ENCODE results near the gene TEAD1.

The TEAD1 gene

DNA sequence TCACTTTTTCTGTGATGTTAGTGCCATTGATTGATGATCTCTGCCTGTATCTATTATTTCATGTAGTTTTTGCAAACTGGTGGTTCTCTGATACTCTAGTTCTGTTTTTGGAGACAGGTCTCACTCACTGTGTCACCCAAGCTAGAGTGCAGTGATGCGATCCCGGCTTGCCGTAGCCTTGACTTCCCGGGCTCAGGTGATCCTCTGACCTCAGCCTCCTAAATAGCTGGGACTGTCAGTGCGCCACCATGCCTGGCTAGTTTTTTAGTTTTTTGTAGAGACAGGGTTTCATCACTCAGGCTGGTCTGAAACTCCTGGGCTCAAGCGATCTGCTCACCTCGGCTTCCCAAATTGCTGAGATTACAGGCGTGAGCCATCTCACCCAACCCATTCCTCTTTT is 16.4 kb downstream of the TEAD1 start:
- no peak for DNase-seq
- H3K4me1 ChIP-seq: peaks cover 35% of the 10 kb centered on the region
- H3K9me3 ChIP-seq: no peaks in the 10 kb centered on the region
- TF ChIP-seq, protein P1, sequence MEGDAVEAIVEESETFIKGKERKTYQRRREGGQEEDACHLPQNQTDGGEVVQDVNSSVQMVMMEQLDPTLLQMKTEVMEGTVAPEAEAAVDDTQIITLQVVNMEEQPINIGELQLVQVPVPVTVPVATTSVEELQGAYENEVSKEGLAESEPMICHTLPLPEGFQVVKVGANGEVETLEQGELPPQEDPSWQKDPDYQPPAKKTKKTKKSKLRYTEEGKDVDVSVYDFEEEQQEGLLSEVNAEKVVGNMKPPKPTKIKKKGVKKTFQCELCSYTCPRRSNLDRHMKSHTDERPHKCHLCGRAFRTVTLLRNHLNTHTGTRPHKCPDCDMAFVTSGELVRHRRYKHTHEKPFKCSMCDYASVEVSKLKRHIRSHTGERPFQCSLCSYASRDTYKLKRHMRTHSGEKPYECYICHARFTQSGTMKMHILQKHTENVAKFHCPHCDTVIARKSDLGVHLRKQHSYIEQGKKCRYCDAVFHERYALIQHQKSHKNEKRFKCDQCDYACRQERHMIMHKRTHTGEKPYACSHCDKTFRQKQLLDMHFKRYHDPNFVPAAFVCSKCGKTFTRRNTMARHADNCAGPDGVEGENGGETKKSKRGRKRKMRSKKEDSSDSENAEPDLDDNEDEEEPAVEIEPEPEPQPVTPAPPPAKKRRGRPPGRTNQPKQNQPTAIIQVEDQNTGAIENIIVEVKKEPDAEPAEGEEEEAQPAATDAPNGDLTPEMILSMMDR (IDR thresholded peaks at IDR 0.05; ENCODE audit: low read depth, low read length): no peak
- H3K36me3 ChIP-seq: no peaks in the 10 kb centered on the region
- no peaks in the 10 kb centered on the region for H3K27me3 ChIP-seq
- no peak overlapping the region for H3K4me3 ChIP-seq (ENCODE audit: low read depth, low read length)

DNA sequence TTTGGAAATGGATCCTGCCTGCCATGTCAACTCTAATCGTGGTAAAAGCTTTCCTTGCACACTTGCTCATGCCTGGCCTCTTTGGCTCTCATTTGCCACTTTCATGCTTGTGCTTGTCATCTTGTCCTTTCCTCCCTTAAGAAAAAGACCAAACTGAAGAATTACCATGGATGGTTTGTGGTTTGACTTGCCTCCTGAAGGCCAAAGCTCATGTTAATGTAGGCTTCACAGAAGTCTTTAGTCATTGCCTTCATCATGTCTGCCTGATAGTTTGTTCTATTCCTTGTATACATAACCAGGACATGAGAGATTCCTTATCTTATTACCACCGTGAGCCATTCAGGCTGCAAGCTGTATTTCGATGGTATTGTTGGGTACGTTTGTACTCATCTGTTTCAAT is 17.3 kb downstream of the TEAD1 start:
- H3K36me3 ChIP-seq: no peaks in the 10 kb centered on the region; the same call in 1 of the 2 replicates
- H3K9me3 ChIP-seq: no peaks in the 10 kb centered on the region
- DNase-seq: no peak
- no peak overlapping the region for H3K4me3 ChIP-seq (ENCODE audit: low read depth, low read length)
- H3K27me3 ChIP-seq: no peaks in the 10 kb centered on the region
- H3K4me1 ChIP-seq: peaks cover 43% of the 10 kb centered on the region
- TF ChIP-seq, protein P1 (IDR thresholded peaks at IDR 0.05; ENCODE audit: low read depth, low read length): no peak

DNA sequence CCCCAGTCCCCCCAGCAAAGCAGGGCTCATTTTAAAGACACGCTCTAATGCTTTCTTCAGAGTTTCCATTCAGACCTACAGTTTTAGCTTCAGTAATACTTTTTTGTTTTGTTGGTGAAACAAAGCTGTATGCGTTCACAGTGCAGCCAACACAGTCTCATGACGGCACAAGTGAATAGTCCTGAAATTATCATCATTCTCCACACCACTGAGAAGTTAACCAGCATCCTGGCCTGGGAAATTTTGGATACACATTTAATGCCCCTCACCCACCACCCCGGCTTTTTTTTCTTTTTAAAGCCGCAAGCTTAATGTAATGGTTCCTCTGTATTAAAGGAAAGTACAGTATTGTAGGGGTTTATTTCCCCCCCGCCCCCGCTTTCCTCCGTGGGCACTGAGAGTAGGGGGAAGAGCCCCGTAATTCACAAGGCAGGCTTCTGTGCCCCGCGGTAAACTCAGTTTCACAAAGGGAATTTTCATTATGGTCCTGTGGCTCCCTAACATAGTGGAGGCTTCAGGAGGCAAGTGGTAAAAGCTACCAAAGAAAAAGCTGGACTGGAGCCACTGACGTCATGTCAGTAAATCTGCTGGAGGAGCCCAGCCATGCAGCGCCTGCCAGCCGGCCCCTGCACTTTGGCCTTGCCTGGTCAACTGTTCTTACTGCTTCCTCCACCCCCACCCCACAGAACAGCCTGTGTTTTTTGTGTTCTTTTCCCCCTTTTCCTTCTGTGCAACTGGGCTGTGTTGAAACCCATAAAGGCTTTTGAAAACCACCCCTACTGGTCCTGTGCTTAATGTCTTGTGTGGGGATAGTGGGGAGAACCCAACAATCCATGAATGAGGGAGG is 18.2 kb downstream of the TEAD1 start:
- TF ChIP-seq, protein P1 (IDR thresholded peaks at IDR 0.05; ENCODE audit: low read depth, low read length): no peak
- H3K4me3 ChIP-seq (ENCODE audit: low read depth, low read length): peak overlapping the region; percentile 31
- H3K4me1 ChIP-seq: peaks cover 47% of the 10 kb centered on the region
- H3K27me3 ChIP-seq: no peaks in the 10 kb centered on the region
- no peaks in the 10 kb centered on the region for H3K9me3 ChIP-seq
- DNase-seq: peak; percentile 78
- H3K36me3 ChIP-seq: no peaks in the 10 kb centered on the region; the same call in 1 of the 2 replicates

DNA sequence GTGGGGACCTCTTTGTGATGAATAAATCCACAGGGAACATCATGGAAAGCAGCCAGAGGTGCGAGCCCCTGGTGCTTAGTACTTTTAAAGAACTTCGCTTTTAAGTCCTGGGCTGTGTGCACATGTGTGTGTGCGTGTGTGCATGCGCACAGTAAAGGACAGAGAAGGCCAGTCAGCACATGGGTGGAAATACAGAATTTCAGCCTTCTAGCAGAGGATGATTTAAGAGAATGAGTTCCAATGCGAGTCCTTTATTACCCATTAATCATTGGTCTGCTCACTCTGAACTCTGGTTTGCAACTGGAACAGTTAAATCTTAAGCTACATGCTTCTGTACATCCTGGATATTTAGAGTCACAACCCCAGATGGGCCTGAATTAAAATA is 18.9 kb downstream of the TEAD1 start:
- peaks cover 44% of the 10 kb centered on the region for H3K4me1 ChIP-seq
- DNase-seq: no peak
- no peaks in the 10 kb centered on the region; the same call in 1 of the 2 replicates for H3K36me3 ChIP-seq
- H3K4me3 ChIP-seq (ENCODE audit: low read depth, low read length): peak overlapping the region; percentile 16; the same call in 1 of the 2 replicates
- TF ChIP-seq, protein P1 (IDR thresholded peaks at IDR 0.05; ENCODE audit: low read depth, low read length): no peak
- no peaks in the 10 kb centered on the region for H3K27me3 ChIP-seq
- no peaks in the 10 kb centered on the region for H3K9me3 ChIP-seq

DNA sequence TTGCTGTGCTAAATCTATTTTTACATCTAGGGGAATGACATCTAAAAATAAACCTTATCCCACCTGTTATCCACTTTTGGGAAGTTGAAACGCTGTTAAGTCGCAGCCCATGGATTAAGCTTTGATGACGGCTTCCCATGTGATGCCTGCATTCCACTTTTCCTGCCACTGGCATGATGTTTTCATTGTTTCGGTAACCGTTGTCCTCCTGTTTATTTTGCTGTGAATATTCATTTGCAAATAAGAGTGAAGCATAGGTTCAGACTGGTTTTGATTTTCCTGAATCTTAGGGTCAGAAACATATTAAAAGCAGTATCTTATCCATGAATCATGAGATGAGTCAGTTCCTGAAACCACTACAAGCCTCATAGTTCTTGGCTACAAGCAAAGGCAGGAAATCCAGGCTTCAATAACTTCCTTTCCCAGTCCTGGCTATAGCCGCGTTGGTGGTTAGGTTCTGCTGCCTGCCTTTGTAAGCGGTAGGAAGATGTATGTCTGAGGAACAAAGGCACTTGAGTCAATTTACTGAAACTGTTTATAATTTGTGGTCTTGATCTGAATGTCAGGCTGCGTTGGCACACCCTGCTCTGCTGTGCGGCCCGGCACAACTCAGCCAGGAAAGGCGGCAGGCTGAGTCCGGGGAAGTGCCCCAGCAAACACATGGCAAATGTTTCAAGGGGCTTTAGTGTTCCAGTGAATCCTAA is 19.4 kb downstream of the TEAD1 start:
- H3K27me3 ChIP-seq: no peaks in the 10 kb centered on the region
- peak overlapping the region; percentile 17; the same call in 1 of the 2 replicates for H3K4me3 ChIP-seq (ENCODE audit: low read depth, low read length)
- no peaks in the 10 kb centered on the region for H3K9me3 ChIP-seq
- no peak for DNase-seq
- H3K4me1 ChIP-seq: peaks cover 44% of the 10 kb centered on the region
- TF ChIP-seq, protein P1 (IDR thresholded peaks at IDR 0.05; ENCODE audit: low read depth, low read length): no peak
- no peaks in the 10 kb centered on the region; the same call in 1 of the 2 replicates for H3K36me3 ChIP-seq

DNA sequence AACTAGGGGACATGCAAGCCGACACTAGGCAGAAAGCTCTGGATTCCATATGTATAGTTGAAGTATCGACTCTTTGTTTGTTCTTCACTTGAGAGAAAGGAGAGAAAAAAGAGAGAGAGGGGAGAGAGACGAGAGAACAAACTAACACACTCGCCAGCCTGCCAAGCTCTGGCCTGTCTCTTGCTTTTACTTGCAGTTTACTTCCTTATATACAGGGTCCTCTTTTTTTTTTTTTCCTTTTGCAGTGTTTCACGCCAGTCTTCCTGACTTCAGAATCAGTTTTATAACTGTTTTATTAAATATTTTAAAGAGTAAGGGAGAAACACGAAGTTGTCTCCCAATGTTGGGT is 19.9 kb downstream of the TEAD1 start:
- no peak for DNase-seq
- TF ChIP-seq, protein P1 (IDR thresholded peaks at IDR 0.05; ENCODE audit: low read depth, low read length): no peak
- Histone ChIP-seq H3K9me3 (no peaks in the 10 kb centered on the region), H3K27me3 (no peaks in the 10 kb centered on the region), H3K36me3 (no peaks in the 10 kb centered on the region; the same call in 1 of the 2 replicates), H3K4me1 (peaks cover 44% of the 10 kb centered on the region), H3K4me3 (ENCODE audit: low read depth, low read length) (peak overlapping the region; percentile 17; the same call in 1 of the 2 replicates)

Data from BE2C (cell line).